ENCODE data around the gene WWC2.

DNA sequence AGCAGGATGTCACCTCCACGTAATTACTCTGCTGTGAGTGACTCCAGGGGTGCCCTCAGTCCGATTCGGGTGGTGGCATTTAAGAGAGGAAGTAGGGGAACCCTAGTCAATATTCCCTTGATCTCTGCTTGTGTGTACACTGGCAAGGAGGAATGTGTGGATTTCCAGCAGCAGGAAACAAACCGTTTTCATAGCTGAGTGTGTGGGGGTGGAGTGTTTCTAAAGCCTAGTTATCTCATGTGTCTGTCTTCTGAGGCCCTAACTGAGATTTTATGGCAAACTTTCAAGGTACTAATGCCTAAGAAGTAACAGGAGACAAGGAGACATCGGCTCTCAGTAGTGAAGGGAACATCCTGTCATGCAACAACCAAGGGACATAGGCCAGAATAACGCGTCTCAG lies 229.8 kb downstream of the WWC2 start:
- TF ChIP-seq, protein P1, sequence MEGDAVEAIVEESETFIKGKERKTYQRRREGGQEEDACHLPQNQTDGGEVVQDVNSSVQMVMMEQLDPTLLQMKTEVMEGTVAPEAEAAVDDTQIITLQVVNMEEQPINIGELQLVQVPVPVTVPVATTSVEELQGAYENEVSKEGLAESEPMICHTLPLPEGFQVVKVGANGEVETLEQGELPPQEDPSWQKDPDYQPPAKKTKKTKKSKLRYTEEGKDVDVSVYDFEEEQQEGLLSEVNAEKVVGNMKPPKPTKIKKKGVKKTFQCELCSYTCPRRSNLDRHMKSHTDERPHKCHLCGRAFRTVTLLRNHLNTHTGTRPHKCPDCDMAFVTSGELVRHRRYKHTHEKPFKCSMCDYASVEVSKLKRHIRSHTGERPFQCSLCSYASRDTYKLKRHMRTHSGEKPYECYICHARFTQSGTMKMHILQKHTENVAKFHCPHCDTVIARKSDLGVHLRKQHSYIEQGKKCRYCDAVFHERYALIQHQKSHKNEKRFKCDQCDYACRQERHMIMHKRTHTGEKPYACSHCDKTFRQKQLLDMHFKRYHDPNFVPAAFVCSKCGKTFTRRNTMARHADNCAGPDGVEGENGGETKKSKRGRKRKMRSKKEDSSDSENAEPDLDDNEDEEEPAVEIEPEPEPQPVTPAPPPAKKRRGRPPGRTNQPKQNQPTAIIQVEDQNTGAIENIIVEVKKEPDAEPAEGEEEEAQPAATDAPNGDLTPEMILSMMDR (conservative IDR thresholded peaks at IDR 0.05): no peak
- no peak for TF ChIP-seq ZFX (IDR thresholded peaks at IDR 0.05)

Data from C4-2B (cell line).